C4-2B (cell line): ENCODE results near the gene USHBP1.
"Not testable (repeated sequence)": the region's sequence is repeated elsewhere in the genome, so short reads cannot be mapped to it uniquely, and the experiment has no call there.

Experiments used
- H3K27ac ChIP-seq: fragments of 450-650 bp; 2 replicates; pipeline ENCODE4 v1.5.1; 2017
- CTCF ChIP-seq: fragments of 450-650 bp; conservative IDR thresholded peaks from 2 replicates; pipeline ENCODE4 v1.5.1; 2017; ENCODE audit warnings: mild to moderate bottlenecking
- ZFX ChIP-seq: fragments of 450-650 bp; IDR thresholded peaks from 2 replicates; pipeline ENCODE4 v1.6.1; 2017

Gene USHBP1

DNA sequence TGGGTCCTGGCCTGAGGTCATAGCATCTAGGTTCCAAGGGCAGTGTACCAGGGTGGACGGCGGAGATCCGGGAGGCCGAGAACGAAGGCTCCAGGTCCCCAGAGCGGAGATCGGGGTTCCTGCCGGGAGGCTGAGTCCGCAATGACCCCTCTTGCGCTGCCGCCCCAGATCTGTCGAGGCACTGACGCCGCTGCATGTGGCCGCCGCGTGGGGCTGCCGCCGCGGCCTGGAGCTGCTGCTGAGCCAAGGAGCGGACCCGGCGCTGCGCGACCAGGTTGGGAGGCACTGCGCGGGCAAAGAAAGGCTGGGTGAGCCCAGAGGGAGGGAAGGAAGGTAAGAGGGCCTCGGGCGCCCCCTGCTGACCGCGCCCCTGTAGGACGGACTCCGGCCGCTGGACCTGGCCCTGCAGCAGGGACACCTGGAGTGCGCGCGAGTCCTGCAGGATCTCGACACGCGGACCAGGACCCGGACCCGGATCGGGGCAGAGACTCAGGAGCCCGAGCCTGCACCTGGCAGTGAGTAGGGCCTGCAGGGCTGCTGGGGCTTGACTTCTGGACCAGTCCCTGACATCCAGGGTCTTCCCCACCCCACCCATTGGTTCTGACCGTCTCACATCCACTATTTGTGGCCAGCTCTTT lies 18.1 kb upstream of the USHBP1 start:
- H3K27ac ChIP-seq: peak overlapping the region; percentile 59
- TF ChIP-seq ZFX: peak; percentile 42; the same call in 1 of the 2 replicates
- TF ChIP-seq CTCF: peak; percentile 98

GRCh38 chr19:17281391-17282304 lies 17.1 kb upstream of the USHBP1 start, which contains the start of gene ANKLE1:
TSS of gene ANKLE1 (plus strand) at chr19:17281901. CDS start at chr19:17281921, 20 bp downstream.
- H3K27ac ChIP-seq: peak within 1 kb of the TSS; percentile 59
- TF ChIP-seq CTCF: no peak
- no peak for TF ChIP-seq ZFX

DNA sequence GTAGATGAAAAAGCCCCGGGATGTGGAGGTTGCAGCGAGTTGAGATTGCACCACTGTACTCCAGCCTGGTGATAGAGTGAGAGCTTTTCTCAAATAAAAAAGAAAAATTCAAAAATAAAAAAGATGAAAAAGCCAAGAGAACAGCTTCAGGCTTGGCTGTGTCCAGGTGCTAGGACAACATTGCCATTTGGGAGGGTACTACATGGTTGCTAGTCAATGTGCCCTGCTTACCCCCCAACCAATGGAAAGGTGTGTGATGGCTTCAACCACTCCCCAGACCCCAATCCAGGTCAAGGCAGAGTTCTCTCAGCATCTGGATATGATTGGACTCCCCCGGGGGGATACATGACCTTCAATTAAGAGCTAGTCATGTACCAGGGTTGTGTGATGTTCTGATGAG lies 14.9 kb upstream of the USHBP1 start:
- TF ChIP-seq ZFX: no peak
- no peak for TF ChIP-seq CTCF
- no peak overlapping the region for H3K27ac ChIP-seq

- no peak overlapping the region for H3K27ac ChIP-seq
- TF ChIP-seq ZFX (no peak), CTCF (no peak)
These were observed 11.1 kb upstream of the USHBP1 start for GRCh38 chr19:17275441-17276175.

- H3K27ac ChIP-seq: not testable (repeated sequence)
These were observed 10.3 kb upstream of the USHBP1 start for GRCh38 chr19:17274892-17275291.

- TF ChIP-seq ZFX: no peak
- TF ChIP-seq CTCF: no peak
- H3K27ac ChIP-seq: peak overlapping the region; percentile 73; the same call in 1 of the 2 replicates
These were observed 4.2 kb upstream of the USHBP1 start for GRCh38 chr19:17268754-17269153.

DNA sequence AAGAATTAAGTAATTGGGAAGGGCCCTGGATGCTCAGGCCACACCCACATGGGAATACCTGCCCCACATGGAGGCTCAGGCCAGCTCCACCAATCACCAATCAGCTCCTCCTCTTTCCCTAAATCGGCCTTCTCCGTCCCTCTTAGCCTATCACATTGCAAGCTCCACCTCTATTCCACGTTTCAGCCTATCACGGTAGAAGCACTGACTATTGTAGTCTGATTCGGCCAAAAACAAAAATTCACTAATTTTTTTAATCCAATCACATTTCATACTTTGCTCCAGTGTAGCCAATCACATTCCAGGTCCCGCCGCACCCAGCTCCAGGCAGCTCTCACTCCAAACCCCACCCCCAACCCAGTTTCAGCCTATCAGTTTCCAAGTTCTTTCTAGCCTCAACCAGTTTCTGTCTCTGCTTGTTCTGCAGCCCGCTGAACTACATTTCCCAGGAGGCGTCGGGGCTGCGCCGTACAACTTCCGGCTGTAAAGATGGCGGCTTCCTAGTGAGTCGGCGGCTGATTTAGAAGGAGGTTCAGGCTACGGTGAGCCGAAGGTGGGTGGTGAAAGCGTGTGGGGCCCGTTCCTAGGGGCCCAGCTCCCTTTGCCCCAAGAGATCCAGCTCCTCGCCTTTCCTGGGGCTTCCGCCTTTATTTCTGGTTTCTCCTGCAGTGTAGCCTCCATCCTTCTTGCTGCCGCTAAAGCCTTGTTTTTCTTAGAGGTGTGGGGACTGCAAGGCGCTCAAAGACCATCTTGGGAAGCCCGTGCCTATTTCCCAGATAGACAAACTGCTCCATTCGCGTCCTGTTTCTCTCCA lies 2.6 kb upstream of the USHBP1 start, which contains the start of gene BABAM1:
BABAM1 (plus strand) TSS at position 469 of the 814 bp plus-strand sequence. CDS start 1,364 bp downstream, outside the sequence.
- TF ChIP-seq ZFX: no peak
- no peak for TF ChIP-seq CTCF
- H3K27ac ChIP-seq: peak within 1 kb of the TSS; percentile 73
